NOMO-1 treated with dmso at 0.1 percent for 144 hours (cell line): Measurements from ENCODE around the gene IQGAP2.
A peak's percentile ranks its signal among the peaks of the same experiment; 100 is the strongest.
"Not testable (repeated sequence)": the region's sequence is repeated elsewhere in the genome, so short reads cannot be mapped to it uniquely, and the experiment has no call there.

Source experiments
- DNase-seq: peaks from one replicate; lab custom pipeline; 2025; ENCODE audit not compliant: unreplicated experiment; lab: John Stamatoyannopoulos, UW

IQGAP2 gene

GRCh38 chr5:76402886-76403765, at the start of gene IQGAP2:
Gene IQGAP2, plus strand, starts transcription at chr5:76403285. Its CDS starts 261 bp downstream, at chr5:76403546.
- DNase-seq: peak; percentile 79

- DNase-seq: no peak
Observed at GRCh38 chr5:76356887-76357286, 46.2 kb upstream of the IQGAP2 start.

GRCh38 chr5:76363352-76364225, 39.5 kb upstream of the IQGAP2 start:
- DNase-seq: no peak

- no peak for DNase-seq
Observed at GRCh38 chr5:76364226-76364589, 38.9 kb upstream of the IQGAP2 start.

- no peak for DNase-seq
Observed at GRCh38 chr5:76365561-76365960, 37.5 kb upstream of the IQGAP2 start.

- DNase-seq: no peak
Observed at GRCh38 chr5:76366596-76366995, 36.5 kb upstream of the IQGAP2 start.

- DNase-seq: no peak
Observed at GRCh38 chr5:76367623-76368371, 35.3 kb upstream of the IQGAP2 start.

- no peak for DNase-seq
Observed at GRCh38 chr5:76368941-76369340, 34.1 kb upstream of the IQGAP2 start.

- DNase-seq: not testable (repeated sequence)
Observed at GRCh38 chr5:76369668-76370067, 33.4 kb upstream of the IQGAP2 start.

GRCh38 chr5:76371960-76372322, 31.1 kb upstream of the IQGAP2 start:
- no peak for DNase-seq

GRCh38 chr5:76372323-76373054, 30.6 kb upstream of the IQGAP2 start:
- DNase-seq: no peak

GRCh38 chr5:76376148-76376865, 26.8 kb upstream of the IQGAP2 start:
- no peak for DNase-seq

GRCh38 chr5:76376866-76377230, 26.2 kb upstream of the IQGAP2 start:
- no peak for DNase-seq

- DNase-seq: no peak
Observed at GRCh38 chr5:76378355-76378754, 24.7 kb upstream of the IQGAP2 start.

- DNase-seq: no peak
Observed at GRCh38 chr5:76379316-76379715, 23.8 kb upstream of the IQGAP2 start.

GRCh38 chr5:76379855-76380254, 23.2 kb upstream of the IQGAP2 start:
- DNase-seq: no peak

GRCh38 chr5:76380346-76381066, 22.6 kb upstream of the IQGAP2 start:
- DNase-seq: no peak

- DNase-seq: no peak
Observed at GRCh38 chr5:76383126-76383832, 19.8 kb upstream of the IQGAP2 start.

- DNase-seq: no peak
Observed at GRCh38 chr5:76384189-76384588, 18.9 kb upstream of the IQGAP2 start.
